Prostate gland (tissue), 2 donors: ENCODE results near the gene ARHGAP29.

Experiments used
- POLR2A ChIP-seq: fragments of 450-650 bp; IDR thresholded peaks from one replicate; pipeline ENCODE4 v1.6.1; 2016; ENCODE audit warnings: antibody characterized with exemption, mild to moderate bottlenecking
- POLR2AphosphoS5 ChIP-seq: sonication (generic); formaldehyde crosslinking; IDR thresholded peaks from one replicate; pipeline ENCODE4 v1.6.1; 2017; ENCODE audit warnings: antibody characterized with exemption
- TF ChIP-seq, protein P1 (sequence below), 4 experiments: fragments of 200-600 bp in 2 of 4; fragments of 450-650 bp in 2 of 4; sonication (generic) in 2 of 4; IDR thresholded peaks; 1 replicate in 3 of 4; 2 replicates in 1 of 4; pipeline ENCODE4 v1.5.1; 2016 to 2019; ENCODE audit warnings: antibody characterized with exemption in 4 of 4, mild to moderate bottlenecking in 2 of 4, moderate library complexity in 2 of 4

DNA sequence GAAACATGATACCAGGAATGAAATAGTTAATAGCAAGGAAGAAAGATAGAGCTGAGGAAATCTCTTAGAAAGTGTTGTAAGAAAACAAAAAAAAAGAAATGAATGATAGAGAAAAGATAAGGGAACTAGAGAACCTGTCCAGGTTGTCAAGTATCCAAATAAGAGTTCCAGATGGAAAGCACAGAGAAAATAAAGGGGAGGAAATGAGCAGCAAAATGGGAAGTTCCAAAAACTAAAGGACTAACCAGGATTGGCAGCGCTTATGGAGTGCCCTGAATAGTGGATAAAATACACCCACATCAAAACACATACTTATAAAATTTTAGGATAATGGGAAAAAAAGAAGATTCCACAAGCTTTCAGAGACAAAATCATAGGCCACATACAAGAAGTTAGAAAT, 55.2 kb downstream of the ARHGAP29 start:
- TF ChIP-seq, protein P1, sequence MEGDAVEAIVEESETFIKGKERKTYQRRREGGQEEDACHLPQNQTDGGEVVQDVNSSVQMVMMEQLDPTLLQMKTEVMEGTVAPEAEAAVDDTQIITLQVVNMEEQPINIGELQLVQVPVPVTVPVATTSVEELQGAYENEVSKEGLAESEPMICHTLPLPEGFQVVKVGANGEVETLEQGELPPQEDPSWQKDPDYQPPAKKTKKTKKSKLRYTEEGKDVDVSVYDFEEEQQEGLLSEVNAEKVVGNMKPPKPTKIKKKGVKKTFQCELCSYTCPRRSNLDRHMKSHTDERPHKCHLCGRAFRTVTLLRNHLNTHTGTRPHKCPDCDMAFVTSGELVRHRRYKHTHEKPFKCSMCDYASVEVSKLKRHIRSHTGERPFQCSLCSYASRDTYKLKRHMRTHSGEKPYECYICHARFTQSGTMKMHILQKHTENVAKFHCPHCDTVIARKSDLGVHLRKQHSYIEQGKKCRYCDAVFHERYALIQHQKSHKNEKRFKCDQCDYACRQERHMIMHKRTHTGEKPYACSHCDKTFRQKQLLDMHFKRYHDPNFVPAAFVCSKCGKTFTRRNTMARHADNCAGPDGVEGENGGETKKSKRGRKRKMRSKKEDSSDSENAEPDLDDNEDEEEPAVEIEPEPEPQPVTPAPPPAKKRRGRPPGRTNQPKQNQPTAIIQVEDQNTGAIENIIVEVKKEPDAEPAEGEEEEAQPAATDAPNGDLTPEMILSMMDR (IDR thresholded peaks at IDR 0.05): no peak
- TF ChIP-seq POLR2A (no peak), POLR2AphosphoS5 (no peak)
